ENCODE measurements around the gene AIRE.

- no peak for TF ChIP-seq POLR2A (IDR thresholded peaks at IDR 0.05; ENCODE audit: low read depth, low read length)
- TF ChIP-seq TAF1 (IDR thresholded peaks at IDR 0.05; ENCODE audit: borderline replicate concordance, low read depth, low read length): no peak
- no peak for TF ChIP-seq POLR2AphosphoS5 (IDR thresholded peaks at IDR 0.05; ENCODE audit: low read depth, low read length)
These were observed 23.2 kb upstream of the AIRE start for GRCh38 chr21:44262338-44263056.
